Mucosa of rectum (tissue), 2 donors: Measurements from ENCODE around the gene MAP3K5.

Experiments
- H3K27ac ChIP-seq, 2 donors: one replicate each; pipeline ENCODE4 v1.7.0; 2013; ENCODE audit warnings: inconsistent platforms in 2 of 2, low read depth in 2 of 2, low read length in 2 of 2
- H3K27me3 ChIP-seq, 2 donors: one replicate each; pipeline ENCODE4 v1.7.0; 2013; ENCODE audit warnings: low read length in 2 of 2; ENCODE audit not compliant: control insufficient read depth in 2 of 2, insufficient read depth in 2 of 2
- H3K36me3 ChIP-seq, 2 donors: one replicate each; pipeline ENCODE4 v1.7.0; 2013; ENCODE audit warnings: low read length in 2 of 2; ENCODE audit not compliant: control insufficient read depth in 2 of 2, insufficient read depth in 2 of 2
- H3K4me1 ChIP-seq, 2 donors: one replicate each; pipeline ENCODE4 v1.7.0; 2013; ENCODE audit warnings: low read length in 2 of 2, mild to moderate bottlenecking in 1 of 2; ENCODE audit not compliant: control insufficient read depth in 2 of 2, insufficient read depth in 2 of 2
- H3K4me3 ChIP-seq, 2 donors: one replicate each; pipeline ENCODE4 v1.7.0; 2013; ENCODE audit warnings: low read length in 2 of 2
- H3K9ac ChIP-seq, 2 donors: one replicate each; pipeline ENCODE4 v1.7.0; 2013; ENCODE audit warnings: low read length in 2 of 2, low read depth in 1 of 2, mild to moderate bottlenecking in 1 of 2
- H3K9me3 ChIP-seq, 2 donors: one replicate each; pipeline ENCODE4 v1.7.0; 2013; ENCODE audit warnings: low read length in 2 of 2; ENCODE audit not compliant: control insufficient read depth in 2 of 2
- donor health status: healthy.
- donor health status: Normal muscosa, but diverticular disease.

Gene MAP3K5

GRCh38 chr6:136641873-136642465, 150.3 kb downstream of the MAP3K5 start:
- Histone ChIP-seq H3K9ac (no peak overlapping the region), H3K4me3 (no peak overlapping the region), H3K27ac (no peak overlapping the region), H3K36me3 (peaks cover 4 to 12% of the 10 kb centered on the region in 2 donors), H3K4me1 (peaks cover 3 to 7% of the 10 kb centered on the region in 2 donors), H3K27me3 (no peaks in the 10 kb centered on the region), H3K9me3 (no peaks in the 10 kb centered on the region)

- H3K27me3 ChIP-seq = no peaks in the 10 kb centered on the region
- peaks cover 7 to 18% of the 10 kb centered on the region in 2 donors for H3K36me3 ChIP-seq
- H3K4me1 ChIP-seq = peaks cover 3 to 7% of the 10 kb centered on the region in 2 donors
- no peak overlapping the region for H3K27ac ChIP-seq
- no peaks in the 10 kb centered on the region for H3K9me3 ChIP-seq
- H3K4me3 ChIP-seq = no peak overlapping the region
- H3K9ac ChIP-seq = no peak overlapping the region
Measured at GRCh38 chr6:136641166-136641565, 151.1 kb downstream of the MAP3K5 start.

GRCh38 chr6:136640132-136640915, 152.0 kb downstream of the MAP3K5 start:
- Histone ChIP-seq H3K9me3 (no peaks in the 10 kb centered on the region), H3K4me1 (peaks cover 3 to 7% of the 10 kb centered on the region in 2 donors), H3K36me3 (peaks cover 7 to 18% of the 10 kb centered on the region in 2 donors), H3K27ac (no peak overlapping the region), H3K4me3 (no peak overlapping the region), H3K27me3 (no peaks in the 10 kb centered on the region), H3K9ac (no peak overlapping the region)

GRCh38 chr6:136639702-136640101, 152.6 kb downstream of the MAP3K5 start:
- H3K27ac ChIP-seq = no peak overlapping the region

GRCh38 chr6:136635615-136636014, 156.7 kb downstream of the MAP3K5 start:
- H3K9me3 ChIP-seq = no peaks in the 10 kb centered on the region
- H3K36me3 ChIP-seq = peaks cover 10 to 20% of the 10 kb centered on the region in 2 donors
- no peak overlapping the region for H3K27ac ChIP-seq
- no peak overlapping the region for H3K4me3 ChIP-seq
- H3K9ac ChIP-seq = no peak overlapping the region
- H3K27me3 ChIP-seq = no peaks in the 10 kb centered on the region
- no peaks in the 10 kb centered on the region for H3K4me1 ChIP-seq

More at GRCh38 chr6:136639702-136640101, 152.6 kb downstream of the MAP3K5 start:
- Histone ChIP-seq H3K4me3 (no peak overlapping the region), H3K27me3 (no peaks in the 10 kb centered on the region), H3K9me3 (no peaks in the 10 kb centered on the region), H3K9ac (no peak overlapping the region), H3K4me1 (peaks cover 3 to 7% of the 10 kb centered on the region in 2 donors), H3K36me3 (peaks cover 7 to 18% of the 10 kb centered on the region in 2 donors)

- Histone ChIP-seq H3K9ac (no peak overlapping the region), H3K4me3 (no peak overlapping the region), H3K36me3 (peaks cover 10 to 21% of the 10 kb centered on the region in 2 donors), H3K4me1 (no peaks in the 10 kb centered on the region), H3K27ac (no peak overlapping the region), H3K9me3 (no peaks in the 10 kb centered on the region), H3K27me3 (no peaks in the 10 kb centered on the region)
Measured at GRCh38 chr6:136633355-136633754, 158.9 kb downstream of the MAP3K5 start.

GRCh38 chr6:136628996-136629395, 163.3 kb downstream of the MAP3K5 start:
- H3K27ac ChIP-seq = no peak overlapping the region
- no peaks in the 10 kb centered on the region for H3K4me1 ChIP-seq
- no peak overlapping the region for H3K4me3 ChIP-seq
- no peak overlapping the region for H3K9ac ChIP-seq
- H3K9me3 ChIP-seq = no peaks in the 10 kb centered on the region
- H3K27me3 ChIP-seq = no peaks in the 10 kb centered on the region
- H3K36me3 ChIP-seq = peaks cover under 1 to 7% of the 10 kb centered on the region in 2 donors

- Histone ChIP-seq H3K27ac (no peak overlapping the region), H3K9me3 (no peaks in the 10 kb centered on the region), H3K9ac (no peak overlapping the region), H3K36me3 (peaks cover 5 to 7% of the 10 kb centered on the region in 2 donors), H3K4me1 (no peaks in the 10 kb centered on the region), H3K27me3 (no peaks in the 10 kb centered on the region), H3K4me3 (no peak overlapping the region)
Measured at GRCh38 chr6:136627191-136627590, 165.1 kb downstream of the MAP3K5 start.

- Histone ChIP-seq H3K36me3 (peaks cover 7 to 10% of the 10 kb centered on the region in 2 donors), H3K9ac (no peak overlapping the region), H3K9me3 (no peaks in the 10 kb centered on the region), H3K27ac (no peak overlapping the region), H3K27me3 (no peaks in the 10 kb centered on the region), H3K4me1 (no peaks in the 10 kb centered on the region), H3K4me3 (no peak overlapping the region)
Measured at GRCh38 chr6:136625293-136625692, 167.0 kb downstream of the MAP3K5 start.

- Histone ChIP-seq H3K27ac (no peak overlapping the region), H3K36me3 (peaks cover 4 to 14% of the 10 kb centered on the region in 2 donors), H3K4me3 (no peak overlapping the region), H3K27me3 (no peaks in the 10 kb centered on the region), H3K9ac (no peak overlapping the region), H3K9me3 (no peaks in the 10 kb centered on the region), H3K4me1 (no peaks in the 10 kb centered on the region)
Measured at GRCh38 chr6:136624347-136624746, 167.9 kb downstream of the MAP3K5 start.
